Cardiac muscle cell (in vitro differentiated cells and primary cell): ENCODE results near the gene CDH4. TPM values are rescaled to one million over a fixed set of nuclear protein-coding genes. Genes with fewer than 3 reads are reported as not detected.

Source experiments
- DNase-seq, 2 donors: peaks; one replicate each; pipeline versions ENCODE4 v3.0.0 to v3.0.0-alpha.2; 2010 to 2017; ENCODE audit warnings: low read depth in 1 of 2, low spot score in 1 of 2
- H3K27ac ChIP-seq: fragments of 200-600 bp; sonication (generic); 2 replicates; pipeline ENCODE4 v1.5.1; 2016
- H3K27me3 ChIP-seq: fragments of 200-600 bp; sonication (generic); 2 replicates; pipeline ENCODE4 v1.6.0; 2016; ENCODE audit warnings: control low read depth
- H3K36me3 ChIP-seq: fragments of 200-600 bp; sonication (generic); 2 replicates; pipeline ENCODE4 v1.5.1; 2016; ENCODE audit warnings: control low read depth
- H3K4me1 ChIP-seq: fragments of 200-600 bp; sonication (generic); 2 replicates; pipeline ENCODE4 v1.8.1; 2017; ENCODE audit warnings: low read depth, mild to moderate bottlenecking, mixed run types
- H3K4me3 ChIP-seq: fragments of 200-600 bp; sonication (generic); 2 replicates; pipeline ENCODE4 v1.5.1; 2016; ENCODE audit warnings: mild to moderate bottlenecking
- H3K9me3 ChIP-seq: fragments of 200-600 bp; sonication (generic); 2 replicates; pipeline ENCODE4 v1.5.1; 2017; ENCODE audit warnings: low read depth, mild to moderate bottlenecking, control low read depth
- CTCF ChIP-seq: IDR thresholded peaks from 2 replicates; pipeline ENCODE4 v1.5.1; 2012; ENCODE audit warnings: low read depth, mild to moderate bottlenecking, low read length
- polyA plus RNA-seq: library from polyadenylated mRNA; unstranded; fragments of >200 nt; fragmentation: Nextera tagmentation; extraction: Ambion mirVana; gene quantifications from 2 replicates; pipeline ENCODE4 v1.2.1, GENCODE V29; 2016
- total RNA-seq: library from RNA; depleted of rRNA; stranded (reverse); fragments of >200 nt; gene quantifications from 2 replicates; pipeline ENCODE4 v1.2.3, GENCODE V29; 2016

CDH4 gene
- total and polyA plus RNA-seq, 2 experiments from 2014 or later: 0.43 to 0.80 TPM

- no peak for DNase-seq
- H3K27ac ChIP-seq: no peak overlapping the region
- no peak for TF ChIP-seq CTCF
- no peaks in the 10 kb centered on the region for H3K9me3 ChIP-seq
- no peaks in the 10 kb centered on the region for H3K36me3 ChIP-seq
- no peaks in the 10 kb centered on the region for H3K4me1 ChIP-seq
- no peaks in the 10 kb centered on the region for H3K27me3 ChIP-seq
- no peak overlapping the region for H3K4me3 ChIP-seq
Measured at GRCh38 chr20:61950641-61951071, 698.6 kb downstream of the CDH4 start.

GRCh38 chr20:61951695-61952533 lies 699.9 kb downstream of the CDH4 start:
- H3K9me3 ChIP-seq: no peaks in the 10 kb centered on the region
- no peak for TF ChIP-seq CTCF
- no peak overlapping the region for H3K4me3 ChIP-seq
- no peak overlapping the region for H3K27ac ChIP-seq
- no peaks in the 10 kb centered on the region for H3K36me3 ChIP-seq
- no peaks in the 10 kb centered on the region for H3K27me3 ChIP-seq
- peaks cover 8% of the 10 kb centered on the region for H3K4me1 ChIP-seq
- peak; percentile 12 to 91 for DNase-seq

GRCh38 chr20:61953037-61954021 lies 701.3 kb downstream of the CDH4 start:
- no peak for TF ChIP-seq CTCF
- H3K4me1 ChIP-seq: peaks cover 14% of the 10 kb centered on the region

GRCh38 chr20:61954276-61955021 lies 702.4 kb downstream of the CDH4 start:
- TF ChIP-seq CTCF: no peak
- H3K27me3 ChIP-seq: no peaks in the 10 kb centered on the region
- no peak for DNase-seq
- no peak overlapping the region for H3K27ac ChIP-seq
- peaks cover 14% of the 10 kb centered on the region for H3K4me1 ChIP-seq
- no peaks in the 10 kb centered on the region for H3K9me3 ChIP-seq
- no peak overlapping the region for H3K4me3 ChIP-seq
- no peaks in the 10 kb centered on the region for H3K36me3 ChIP-seq

More at GRCh38 chr20:61953037-61954021, 701.3 kb downstream of the CDH4 start:
- H3K27ac ChIP-seq: no peak overlapping the region
- H3K36me3 ChIP-seq: no peaks in the 10 kb centered on the region
- no peak overlapping the region for H3K4me3 ChIP-seq
- H3K27me3 ChIP-seq: no peaks in the 10 kb centered on the region
- H3K9me3 ChIP-seq: no peaks in the 10 kb centered on the region
- no peak for DNase-seq
